ENCODE data around the gene TSPEAR. TPM values are rescaled to one million over a fixed set of nuclear protein-coding genes. Genes with fewer than 3 reads are reported as not detected.
A peak's percentile ranks its signal among the peaks of the same experiment; 100 is the strongest.
"Not testable (repeated sequence)": the region's sequence is repeated elsewhere in the genome, so short reads cannot be mapped to it uniquely, and the experiment has no call there.

TSPEAR gene
- total and polyA plus RNA-seq, 5 donors, result 0.29 to 4.6 (median 1.4) TPM

DNA sequence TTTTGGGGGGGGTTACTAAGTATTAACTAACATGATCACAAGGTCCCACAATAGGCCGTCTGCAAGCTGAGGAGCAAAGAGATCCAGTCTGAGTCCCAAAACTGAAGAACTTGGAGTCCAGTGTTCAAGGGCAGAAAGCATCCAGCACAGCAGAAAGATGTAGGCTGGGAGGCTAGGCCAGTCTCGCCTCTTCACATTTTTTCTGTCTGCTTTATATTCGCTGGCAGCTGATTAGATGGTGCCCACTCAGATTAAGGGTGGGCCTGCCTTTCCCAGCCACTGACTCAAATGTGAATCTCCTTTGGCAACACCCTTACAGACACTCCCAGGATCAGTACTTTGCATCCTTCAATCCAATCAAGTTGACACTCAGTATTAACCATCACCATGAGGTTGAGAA is 21.6 kb downstream of the TSPEAR start:
- 82% methylated on average over 3 of the region's 3 CpGs for WGBS
- H3K9me3 ChIP-seq (ENCODE audit: control insufficient read depth, low read length); intact Hi-C loops (cut with DNase I); H3K4me3 ChIP-seq (ENCODE audit: low read length); DNase-seq; ATAC-seq; H3K27me3 ChIP-seq (ENCODE audit: control insufficient read depth, insufficient read depth); H3K27ac ChIP-seq (ENCODE audit: low read length); H3K4me1 ChIP-seq (ENCODE audit: control insufficient read depth, insufficient read depth, low read length): not testable (repeated sequence)

DNA sequence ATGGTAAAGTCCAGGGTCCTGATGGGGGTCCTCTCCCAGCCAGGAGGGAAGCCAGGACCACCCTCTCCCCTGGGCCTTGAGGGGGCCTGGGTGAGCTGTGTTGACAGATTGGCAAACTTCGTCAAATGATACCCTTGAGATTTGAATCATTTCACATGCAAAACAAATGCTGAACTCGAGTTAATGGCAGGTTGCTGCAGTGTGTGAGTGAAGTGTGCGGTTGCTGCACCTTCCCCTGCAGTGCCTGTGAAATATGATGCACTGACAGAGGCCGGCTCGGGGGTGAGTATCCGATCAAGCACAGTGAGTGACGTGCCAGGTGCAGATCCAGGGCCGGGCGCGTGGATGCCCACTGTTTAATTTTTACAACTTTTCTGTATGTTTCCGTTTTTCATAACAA is 23.7 kb downstream of the TSPEAR start:
- WGBS, result 64% methylated on average over 11 of the region's 11 CpGs
- Histone ChIP-seq H3K4me3 (ENCODE audit: low read length) (no peak overlapping the region), H3K4me1 (ENCODE audit: control insufficient read depth, insufficient read depth, low read length) (no peaks in the 10 kb centered on the region), H3K9me3 (ENCODE audit: control insufficient read depth, low read length) (no peaks in the 10 kb centered on the region), H3K27me3 (ENCODE audit: control insufficient read depth, insufficient read depth) (no peaks in the 10 kb centered on the region), H3K27ac (ENCODE audit: low read length) (no peak overlapping the region)
- DNase-seq (no peak), ATAC-seq (no peak)
- intact Hi-C loops (cut with DNase I), result no loop called here

DNA sequence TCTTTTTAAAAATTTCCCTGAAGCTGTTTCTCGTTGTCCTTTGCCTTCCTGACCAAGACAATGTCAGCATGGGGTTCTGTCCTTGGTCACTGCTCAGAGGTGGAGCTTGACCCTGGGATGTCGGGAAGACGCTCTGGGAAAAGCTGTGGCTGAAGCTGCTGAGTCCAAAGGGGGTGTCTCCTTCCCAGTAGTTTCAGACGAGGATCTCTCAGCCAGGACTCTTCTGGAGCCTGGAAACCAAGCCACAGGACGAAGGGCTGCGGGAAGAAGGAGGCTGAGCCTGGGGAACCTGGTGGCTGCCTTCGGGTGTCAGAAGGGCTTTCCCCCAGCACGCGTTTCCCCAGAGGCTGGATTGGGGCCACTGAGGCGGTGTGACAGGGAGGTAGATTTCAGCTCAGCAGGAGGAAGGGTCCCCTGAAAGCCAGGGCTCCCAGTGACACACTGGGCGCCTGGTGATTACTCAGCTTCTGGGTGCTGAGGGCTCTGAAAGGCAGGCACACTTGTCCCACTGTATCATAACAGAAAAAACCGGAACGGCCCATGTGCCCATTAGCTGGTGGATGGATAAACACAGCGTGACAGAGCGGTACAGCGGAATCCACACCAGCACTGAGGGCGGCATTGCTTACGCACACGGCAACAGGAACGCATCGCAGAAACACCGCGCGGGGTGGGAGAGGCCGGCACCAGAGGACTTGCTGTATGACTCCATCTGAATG is 24.4 kb downstream of the TSPEAR start:
- no peaks in the 10 kb centered on the region for H3K27me3 ChIP-seq (ENCODE audit: control insufficient read depth, insufficient read depth)
- intact Hi-C loops (cut with DNase I), result no loop called here
- WGBS, result 65% methylated on average over 25 of the region's 25 CpGs
- ATAC-seq (no peak), DNase-seq (no peak)
- no peaks in the 10 kb centered on the region for H3K9me3 ChIP-seq (ENCODE audit: control insufficient read depth, low read length)
- H3K4me3 ChIP-seq (ENCODE audit: low read length), result no peak overlapping the region
- no peak overlapping the region for H3K27ac ChIP-seq (ENCODE audit: low read length)
- H3K4me1 ChIP-seq (ENCODE audit: control insufficient read depth, insufficient read depth, low read length), result no peaks in the 10 kb centered on the region

DNA sequence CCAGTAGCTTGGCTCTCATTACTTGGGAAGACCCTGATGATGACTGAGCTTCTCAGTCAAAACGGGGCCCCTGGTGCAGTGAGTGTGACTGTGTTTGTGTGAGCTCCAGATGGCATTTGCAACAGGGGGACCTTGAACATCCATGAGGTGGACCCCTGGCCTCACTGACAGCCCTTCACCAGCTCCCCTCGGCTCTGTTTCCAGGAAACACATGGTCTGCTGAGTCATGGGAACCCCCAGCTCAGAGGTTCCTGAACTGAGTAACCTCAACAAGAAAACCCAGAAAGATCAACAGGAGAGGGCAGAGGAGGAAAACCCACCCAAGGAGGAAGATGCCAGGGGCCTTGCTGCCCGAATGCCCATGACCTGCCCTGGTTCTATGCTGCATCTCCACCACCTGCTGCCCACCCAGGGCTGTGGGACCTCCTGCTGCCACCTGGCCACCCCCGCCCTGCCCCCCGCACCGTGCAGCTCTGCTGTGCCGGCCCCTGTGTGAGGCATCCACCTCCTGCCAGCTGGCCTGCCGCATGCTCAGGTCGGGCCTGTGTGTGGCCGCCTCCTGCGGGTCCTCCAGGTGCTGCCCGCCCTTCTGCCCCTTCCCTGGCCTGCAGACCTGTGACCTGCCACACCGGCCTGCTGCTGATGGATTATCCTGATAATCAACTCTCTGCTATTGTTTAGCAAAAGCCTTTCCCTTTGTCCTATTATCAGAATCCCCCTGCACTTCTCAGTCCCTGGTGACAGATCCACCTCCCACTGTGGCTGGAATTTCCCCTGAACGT is 25.2 kb downstream of the TSPEAR start:
- 32% methylated on average over 14 of the region's 14 CpGs for WGBS

DNA sequence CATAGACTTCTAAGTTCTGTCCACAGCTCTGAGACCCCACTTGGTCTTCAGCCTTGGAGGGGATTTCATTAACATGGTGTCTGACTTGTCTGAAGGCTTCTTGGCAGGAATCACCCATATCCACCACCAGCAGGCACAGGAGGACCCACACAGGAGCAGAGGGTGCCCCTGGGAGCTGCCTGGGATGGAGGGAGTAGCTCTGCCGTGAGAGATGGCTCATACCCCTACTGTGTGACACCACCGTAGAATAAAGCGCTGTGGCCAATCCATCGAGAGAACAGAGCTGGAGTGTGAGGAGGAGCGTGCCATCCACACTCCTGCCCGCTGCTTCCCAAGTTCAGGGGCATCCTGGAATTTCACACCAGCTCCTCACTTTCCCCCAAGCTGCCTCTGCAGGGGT is 26.3 kb downstream of the TSPEAR start:
- H3K27ac ChIP-seq (ENCODE audit: low read length); H3K4me1 ChIP-seq (ENCODE audit: control insufficient read depth, insufficient read depth, low read length); H3K4me3 ChIP-seq (ENCODE audit: low read length); H3K27me3 ChIP-seq (ENCODE audit: control insufficient read depth, insufficient read depth); ATAC-seq; H3K9me3 ChIP-seq (ENCODE audit: control insufficient read depth, low read length); intact Hi-C loops (cut with DNase I); DNase-seq: not testable (repeated sequence)
- WGBS, result 66% methylated on average over 6 of the region's 6 CpGs

More for the DNA sequence above, 25.2 kb downstream of the TSPEAR start:
- Histone ChIP-seq H3K9me3 (ENCODE audit: control insufficient read depth, low read length) (no peaks in the 10 kb centered on the region), H3K4me3 (ENCODE audit: low read length) (no peak overlapping the region), H3K27ac (ENCODE audit: low read length) (no peak overlapping the region), H3K4me1 (ENCODE audit: control insufficient read depth, insufficient read depth, low read length) (no peaks in the 10 kb centered on the region), H3K27me3 (ENCODE audit: control insufficient read depth, insufficient read depth) (no peaks in the 10 kb centered on the region)
- ATAC-seq (no peak), DNase-seq (no peak)
- intact Hi-C loops (cut with DNase I), result no loop called here

DNA sequence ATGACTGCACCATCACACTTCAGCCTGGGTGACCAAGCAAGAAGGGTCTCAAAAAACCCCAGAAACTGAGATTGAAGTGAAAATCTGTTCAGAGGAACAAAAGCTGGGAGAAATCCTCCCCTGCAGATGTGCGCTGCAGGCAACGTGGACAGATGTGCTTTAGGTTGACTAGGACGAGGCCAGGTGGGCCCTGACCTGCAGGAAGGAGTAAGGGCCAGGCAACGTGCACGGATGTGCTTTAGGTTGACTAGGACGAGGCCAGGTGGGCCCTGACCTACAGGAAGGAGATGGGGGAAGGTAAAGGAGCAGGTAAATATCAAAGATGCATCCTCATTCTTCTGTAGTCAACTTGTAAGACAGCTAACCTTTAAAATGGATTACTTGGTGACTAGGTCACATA is 26.9 kb downstream of the TSPEAR start:
- 62% methylated on average over 6 of the region's 6 CpGs for WGBS
- Histone ChIP-seq H3K4me1 (ENCODE audit: control insufficient read depth, insufficient read depth, low read length) (no peaks in the 10 kb centered on the region), H3K4me3 (ENCODE audit: low read length) (no peak overlapping the region), H3K27me3 (ENCODE audit: control insufficient read depth, insufficient read depth) (no peaks in the 10 kb centered on the region), H3K9me3 (ENCODE audit: control insufficient read depth, low read length) (no peaks in the 10 kb centered on the region), H3K27ac (ENCODE audit: low read length) (no peak overlapping the region)
- ATAC-seq, result no peak
- no peak for DNase-seq
- intact Hi-C loops (cut with DNase I), result no loop called here

DNA sequence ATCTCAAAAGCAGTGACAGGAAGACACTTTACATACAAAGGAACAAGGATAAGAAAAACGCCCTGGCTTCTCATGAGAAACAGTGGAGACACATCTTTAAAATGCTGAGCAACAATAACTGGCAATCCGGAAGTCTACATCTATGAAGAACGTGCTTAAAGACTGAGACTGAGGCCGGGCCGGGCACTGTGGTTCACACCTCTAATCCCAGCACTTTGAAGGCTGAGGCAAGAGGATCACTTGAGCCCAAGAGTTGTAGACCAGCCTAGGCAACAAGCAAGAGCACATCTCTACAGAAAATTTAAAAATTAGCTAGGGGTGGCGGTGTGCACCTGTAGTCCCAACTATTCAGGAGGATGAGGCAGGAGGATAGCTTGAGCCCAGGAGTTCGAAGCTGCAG is 27.3 kb downstream of the TSPEAR start:
- no peaks in the 10 kb centered on the region for H3K9me3 ChIP-seq (ENCODE audit: control insufficient read depth, low read length)
- H3K4me3 ChIP-seq (ENCODE audit: low read length), result no peak overlapping the region
- WGBS, result 70% methylated on average over 7 of the region's 7 CpGs
- intact Hi-C loops (cut with DNase I), result no loop called here
- ATAC-seq (no peak), DNase-seq (no peak)
- H3K27me3 ChIP-seq (ENCODE audit: control insufficient read depth, insufficient read depth), result no peaks in the 10 kb centered on the region
- H3K27ac ChIP-seq (ENCODE audit: low read length), result no peak overlapping the region
- H3K4me1 ChIP-seq (ENCODE audit: control insufficient read depth, insufficient read depth, low read length), result no peaks in the 10 kb centered on the region

DNA sequence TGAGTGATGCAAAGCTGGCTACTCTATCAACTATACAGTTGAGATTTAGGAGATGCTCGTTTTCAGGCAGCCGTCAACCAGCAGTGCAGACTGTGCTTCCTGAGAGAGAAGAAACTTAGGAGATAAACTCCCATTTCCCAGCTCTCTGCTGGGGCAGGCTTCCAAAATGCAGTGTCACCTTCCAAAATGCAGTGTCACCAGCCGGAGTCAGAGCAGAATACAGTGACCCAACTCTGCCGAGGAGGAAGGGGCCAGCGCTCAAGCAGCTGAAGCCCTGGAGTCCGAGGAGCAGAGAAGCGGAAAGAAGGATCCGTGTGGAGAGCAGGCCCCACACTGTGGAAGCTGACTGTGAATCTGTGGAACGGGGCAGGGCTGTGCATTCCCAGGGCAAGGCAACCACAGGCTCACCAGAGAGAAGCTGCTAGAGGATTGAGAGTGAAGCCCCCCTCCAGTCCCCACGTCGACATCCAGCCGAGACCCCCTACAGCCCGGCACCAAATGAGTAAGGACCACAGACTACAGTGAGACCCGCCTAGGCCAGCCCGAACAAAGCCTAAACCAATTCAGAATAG is 28.7 kb downstream of the TSPEAR start:
- 73% methylated on average over 15 of the region's 15 CpGs for WGBS
- no peaks in the 10 kb centered on the region for H3K4me1 ChIP-seq (ENCODE audit: control insufficient read depth, insufficient read depth, low read length)
- DNase-seq (no peak), ATAC-seq (no peak)
- no peak overlapping the region for H3K27ac ChIP-seq (ENCODE audit: low read length)
- H3K27me3 ChIP-seq (ENCODE audit: control insufficient read depth, insufficient read depth), result no peaks in the 10 kb centered on the region
- intact Hi-C loops (cut with DNase I), result no loop called here
- no peaks in the 10 kb centered on the region for H3K9me3 ChIP-seq (ENCODE audit: control insufficient read depth, low read length)
- no peak overlapping the region for H3K4me3 ChIP-seq (ENCODE audit: low read length)

DNA sequence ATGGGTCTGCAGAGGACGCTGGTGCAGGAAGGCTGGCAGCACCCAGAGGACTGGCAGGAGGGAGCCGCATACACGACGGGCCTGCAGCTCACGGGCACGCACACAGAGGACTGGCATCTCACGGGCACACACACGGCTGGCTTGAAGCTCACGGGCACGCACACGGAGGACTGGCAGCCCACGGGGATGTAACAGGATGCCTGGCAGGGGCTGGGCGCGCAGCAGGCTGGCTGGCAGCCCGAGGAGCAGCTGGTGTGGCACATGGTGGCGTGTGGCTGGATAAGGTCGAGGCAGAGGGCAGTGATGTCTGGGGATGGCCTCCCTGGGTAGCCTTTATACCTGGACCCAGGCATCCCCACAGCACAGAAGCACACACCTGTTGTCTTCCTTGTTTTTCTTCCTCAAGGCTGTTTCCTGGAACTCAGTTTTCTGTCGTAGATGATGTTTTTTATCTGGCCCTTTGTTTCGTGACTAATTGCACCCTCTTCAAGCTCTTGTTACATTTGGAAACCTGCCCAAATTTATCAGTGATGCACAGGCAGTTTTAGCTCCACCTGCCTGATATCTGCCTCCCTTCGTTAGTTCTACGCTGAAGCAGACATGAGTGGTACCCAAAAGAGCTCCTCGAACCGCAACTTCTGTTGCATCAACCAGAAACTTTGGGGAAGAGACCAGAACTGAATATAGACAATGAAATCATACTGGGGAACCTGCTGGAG is 29.4 kb downstream of the TSPEAR start, which contains the start of gene KRTAP12-1:
Gene KRTAP12-1 (minus strand): TSS at position 303 of the 719 bp plus-strand sequence. CDS start 40 bp downstream, at position 263.
- 65% methylated on average over 23 of the region's 23 CpGs for WGBS

DNA sequence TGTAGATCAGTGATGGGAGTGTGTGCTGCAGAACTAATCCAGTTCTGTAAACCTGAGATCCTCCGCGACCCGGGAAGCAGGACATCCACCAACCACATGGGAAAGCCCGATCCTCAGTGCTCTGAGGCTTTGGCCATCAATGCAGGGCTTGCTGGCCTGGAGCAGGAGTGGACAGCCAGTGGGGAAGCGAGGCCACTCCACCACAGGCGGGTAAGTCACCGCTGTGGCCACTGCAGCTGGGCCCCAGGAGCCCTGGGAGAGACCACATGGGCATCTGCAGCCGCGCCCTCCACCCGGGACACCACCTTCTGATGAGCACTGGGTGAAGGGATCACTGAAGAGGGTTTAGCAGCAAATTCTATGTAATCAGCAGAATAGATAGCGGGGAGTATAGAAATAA is 30.2 kb downstream of the TSPEAR start:
- Histone ChIP-seq H3K4me3 (ENCODE audit: low read length) (no peak overlapping the region), H3K27me3 (ENCODE audit: control insufficient read depth, insufficient read depth) (no peaks in the 10 kb centered on the region), H3K27ac (ENCODE audit: low read length) (no peak overlapping the region), H3K4me1 (ENCODE audit: control insufficient read depth, insufficient read depth, low read length) (no peaks in the 10 kb centered on the region), H3K9me3 (ENCODE audit: control insufficient read depth, low read length) (no peaks in the 10 kb centered on the region)
- ATAC-seq, result no peak
- 68% methylated on average over 11 of the region's 11 CpGs for WGBS
- intact Hi-C loops (cut with DNase I), result no loop called here
- DNase-seq, result no peak

More for the DNA sequence above, 29.4 kb downstream of the TSPEAR start, which contains the start of gene KRTAP12-1:
- H3K4me1 ChIP-seq (ENCODE audit: control insufficient read depth, insufficient read depth, low read length), result no peaks in the 10 kb centered on the region
- ATAC-seq (peak; percentile 44 to 61), DNase-seq (no peak)
- intact Hi-C loops (cut with DNase I), result no loop called here
- H3K4me3 ChIP-seq (ENCODE audit: low read length), result no peak within 1 kb of the TSS
- no peaks in the 10 kb centered on the region for H3K27me3 ChIP-seq (ENCODE audit: control insufficient read depth, insufficient read depth)
- H3K9me3 ChIP-seq (ENCODE audit: control insufficient read depth, low read length), result no peaks in the 10 kb centered on the region
- no peak within 1 kb of the TSS for H3K27ac ChIP-seq (ENCODE audit: low read length)

DNA sequence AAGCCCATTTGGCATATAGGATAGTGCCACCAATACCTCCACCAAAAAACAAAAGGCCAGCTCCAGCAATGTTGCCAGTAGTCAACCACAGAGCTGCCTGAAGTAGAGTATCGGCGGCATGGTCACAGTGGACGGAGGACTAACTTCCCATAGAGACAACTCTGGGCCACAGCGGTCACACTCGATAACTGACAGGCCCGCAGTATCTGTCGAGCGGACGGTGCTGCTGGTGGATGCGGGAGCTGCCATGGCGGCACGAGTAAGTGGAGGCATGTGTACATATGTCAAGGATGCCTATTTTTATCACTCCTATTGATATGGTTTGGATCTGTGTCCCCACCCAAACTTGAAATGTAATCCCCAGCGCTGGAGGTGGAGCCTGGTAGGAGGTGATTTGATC is 33.5 kb downstream of the TSPEAR start:
- 88% methylated on average over 13 of the region's 13 CpGs for WGBS
- H3K27me3 ChIP-seq (ENCODE audit: control insufficient read depth, insufficient read depth), result peaks cover 2% of the 10 kb centered on the region
- no peak overlapping the region for H3K4me3 ChIP-seq (ENCODE audit: low read length)
- intact Hi-C loops (cut with DNase I), result no loop called here
- H3K9me3 ChIP-seq (ENCODE audit: control insufficient read depth, low read length), result no peaks in the 10 kb centered on the region
- H3K4me1 ChIP-seq (ENCODE audit: control insufficient read depth, insufficient read depth, low read length), result no peaks in the 10 kb centered on the region
- DNase-seq (no peak), ATAC-seq (no peak)
- no peak overlapping the region for H3K27ac ChIP-seq (ENCODE audit: low read length)
